ENCODE measurements around the gene TMC7.
A peak's percentile ranks its signal among the peaks of the same experiment; 100 is the strongest.

The TMC7 gene

DNA sequence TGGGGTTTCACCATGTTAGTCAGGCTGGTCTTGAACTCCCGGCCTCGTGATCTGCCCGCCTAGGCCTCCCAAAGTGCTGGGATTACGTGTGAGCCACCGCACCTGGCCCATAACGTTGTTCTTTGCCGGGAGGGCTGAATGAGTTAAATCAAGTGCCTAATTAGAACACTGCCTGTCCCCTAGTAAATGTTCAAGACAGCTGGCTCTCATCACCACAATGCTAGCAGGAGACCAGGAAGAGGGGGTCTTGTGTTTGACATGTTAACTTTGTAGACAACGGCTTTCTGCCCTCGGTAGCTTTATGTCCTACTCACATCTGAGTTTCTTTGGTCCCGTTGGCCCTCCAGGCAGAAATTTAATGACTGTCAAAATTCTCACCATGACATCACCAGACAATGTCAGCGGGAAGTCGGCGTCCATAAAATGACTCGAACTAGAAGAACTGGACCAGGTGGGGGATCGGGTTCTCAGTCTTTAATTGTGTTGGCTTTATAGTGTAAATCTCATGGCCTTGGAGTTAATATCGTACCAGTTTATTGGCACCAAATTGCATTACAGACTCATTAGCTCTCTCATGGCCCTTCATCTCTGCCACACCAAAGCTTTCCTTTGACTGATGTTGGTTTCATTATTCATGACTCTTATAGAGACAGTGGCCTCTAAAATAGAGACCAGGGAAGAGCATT, 118.6 kb downstream of the TMC7 start:
- Histone ChIP-seq H3K4me2 (no peak overlapping the region), H3K4me3 (no peak overlapping the region), H3K4me1 (peaks cover 20 to 30% (median 28%) of the 10 kb centered on the region in 10 experiments), H4K20me1 (no peaks in the 10 kb centered on the region), H3K27me3 (no peaks in the 10 kb centered on the region), H3K27ac (no peak overlapping the region), H3K9me3 (replicated peaks in 1 of 11) (peaks cover 0 to 26% (median 9%) of the 10 kb centered on the region in 11 experiments; a peak in 13 of 22 replicates), H3K36me3 (peaks cover 0 to 7% (median 0%) of the 10 kb centered on the region in 11 experiments; a peak in 2 of 22 replicates), H3K9ac (no peak overlapping the region)
- TF ChIP-seq Cebpa-rat (IDR thresholded peaks at IDR 0.05), result no peak

DNA sequence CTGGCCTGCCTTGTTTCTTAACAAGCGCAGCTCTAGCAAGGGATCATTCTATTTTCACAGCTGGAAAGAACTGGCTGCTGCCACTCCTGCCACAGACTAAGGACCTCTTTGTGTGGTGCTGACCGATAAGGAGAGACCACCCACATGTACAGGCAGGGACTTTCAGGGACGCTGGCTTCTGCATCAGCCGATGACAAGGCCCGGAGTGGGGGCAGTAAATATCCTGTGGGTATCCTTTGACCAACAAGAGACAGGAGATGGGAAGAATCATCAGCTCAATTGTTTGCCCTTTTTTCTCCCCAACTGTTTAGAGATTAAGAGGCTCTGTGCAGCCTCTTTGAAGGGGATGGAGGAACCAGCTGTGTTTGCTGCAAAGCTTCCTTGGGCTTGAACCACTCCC, 120.9 kb downstream of the TMC7 start:
- Histone ChIP-seq H3K27me3 (no peaks in the 10 kb centered on the region), H3K9me3 (replicated peaks in 1 of 11) (peaks cover 0 to 12% (median 0%) of the 10 kb centered on the region in 11 experiments; a peak in 7 of 22 replicates), H3K4me1 (peaks cover 35 to 52% (median 51%) of the 10 kb centered on the region in 10 experiments), H4K20me1 (no peaks in the 10 kb centered on the region), H3K36me3 (no peaks in the 10 kb centered on the region), H3K4me3 (no peak overlapping the region), H3K9ac (no peak overlapping the region), H3K27ac (peak overlapping the region in 1 of 11 experiments; percentile 64; a peak in 2 of 22 replicates), H3K4me2 (peak overlapping the region in 8 of 11 experiments; percentile 75 to 92 (median 89); a peak in 16 of 22 replicates)
- TF ChIP-seq Cebpa-rat (IDR thresholded peaks at IDR 0.05), result no peak

DNA sequence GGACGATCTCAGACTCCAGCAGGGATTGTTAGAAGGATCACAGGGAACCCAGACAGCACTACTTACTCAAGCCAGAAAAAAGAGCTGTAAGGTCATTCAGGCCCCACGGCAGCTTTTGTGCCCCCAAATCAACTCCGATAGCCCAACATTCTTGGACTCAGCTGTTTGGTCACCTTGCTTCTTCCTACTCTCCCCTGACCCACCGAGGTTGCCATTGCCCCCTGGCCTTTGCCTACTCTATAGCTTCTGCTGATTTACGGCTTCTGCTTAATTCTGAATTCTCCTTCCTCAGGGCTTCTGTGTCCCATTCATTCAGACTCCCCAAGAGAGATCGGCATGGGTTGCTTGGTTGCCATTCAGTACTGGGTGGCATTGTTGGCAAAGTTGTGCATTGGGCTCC, 121.4 kb downstream of the TMC7 start:
- H4K20me1 ChIP-seq, result no peaks in the 10 kb centered on the region
- H3K27ac ChIP-seq, result peak overlapping the region in 2 of 11 experiments; percentile 23 to 64; a peak in 3 of 22 replicates
- no peak overlapping the region for H3K4me3 ChIP-seq
- no peaks in the 10 kb centered on the region for H3K27me3 ChIP-seq
- 0 out of 22 replicates have a peak overlapping the region, but pooled peaks of 1 of the 11 experiments have one; percentile 19 for H3K9ac ChIP-seq
- H3K4me2 ChIP-seq, result peak overlapping the region; percentile 63 to 92 (median 83); a peak in 21 of 22 replicates
- TF ChIP-seq Cebpa-rat (IDR thresholded peaks at IDR 0.05), result no peak
- peaks cover 0 to 7% (median 0%) of the 10 kb centered on the region in 11 experiments; a peak in 7 of 22 replicates for H3K9me3 ChIP-seq (replicated peaks in 1 of 11)
- peaks cover 35 to 58% (median 56%) of the 10 kb centered on the region in 10 experiments for H3K4me1 ChIP-seq
- H3K36me3 ChIP-seq, result no peaks in the 10 kb centered on the region

DNA sequence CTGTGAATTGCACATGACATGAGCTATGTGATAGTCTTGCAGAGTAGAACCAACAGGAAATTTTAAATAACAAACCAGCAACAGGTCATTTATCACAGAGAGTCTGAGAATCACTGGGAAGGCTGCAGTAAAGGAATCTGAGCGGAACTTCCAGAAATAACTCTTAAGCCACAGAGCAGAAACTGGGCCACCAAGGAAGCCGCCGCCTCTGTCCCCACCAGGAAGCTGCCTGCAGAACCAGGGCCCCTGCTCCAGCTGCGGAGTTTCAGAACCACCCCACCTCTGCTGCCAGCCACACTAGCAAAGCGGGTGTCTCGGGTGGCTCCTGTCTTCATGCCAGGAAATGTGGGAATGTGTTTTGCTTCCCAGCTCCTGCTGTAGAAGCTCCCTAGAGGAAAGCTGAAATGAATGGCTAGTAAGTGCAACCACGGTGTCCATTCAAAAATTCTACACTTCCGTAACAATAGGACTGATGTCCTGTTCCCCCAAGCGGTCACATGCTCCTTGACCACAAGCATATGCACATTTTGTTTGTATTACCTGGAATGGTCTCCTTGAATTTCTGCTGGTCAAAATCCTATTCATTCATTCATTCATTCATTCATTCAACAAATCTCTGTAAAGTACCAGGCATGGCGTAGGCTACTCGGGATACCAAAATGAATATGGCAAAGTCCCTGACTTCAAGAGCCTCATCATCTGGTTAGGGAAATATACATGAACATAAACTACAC, 122.3 kb downstream of the TMC7 start:
- no peak for TF ChIP-seq Cebpa-rat (IDR thresholded peaks at IDR 0.05)
- Histone ChIP-seq H3K4me2 (peak overlapping the region; percentile 63 to 92 (median 83)), H4K20me1 (no peaks in the 10 kb centered on the region), H3K27me3 (no peaks in the 10 kb centered on the region), H3K4me1 (peaks cover 35 to 67% (median 56%) of the 10 kb centered on the region in 10 experiments), H3K9ac (peak overlapping the region in 8 of 11 experiments; percentile 8 to 49 (median 26); a peak in 9 of 22 replicates), H3K36me3 (no peaks in the 10 kb centered on the region), H3K9me3 (replicated peaks in 1 of 11) (no peaks in the 10 kb centered on the region), H3K27ac (peak overlapping the region in 7 of 11 experiments; percentile 23 to 75 (median 65); a peak in 13 of 22 replicates), H3K4me3 (peak overlapping the region in 2 of 10 experiments; percentile 14 to 42; a peak in 3 of 20 replicates)

DNA sequence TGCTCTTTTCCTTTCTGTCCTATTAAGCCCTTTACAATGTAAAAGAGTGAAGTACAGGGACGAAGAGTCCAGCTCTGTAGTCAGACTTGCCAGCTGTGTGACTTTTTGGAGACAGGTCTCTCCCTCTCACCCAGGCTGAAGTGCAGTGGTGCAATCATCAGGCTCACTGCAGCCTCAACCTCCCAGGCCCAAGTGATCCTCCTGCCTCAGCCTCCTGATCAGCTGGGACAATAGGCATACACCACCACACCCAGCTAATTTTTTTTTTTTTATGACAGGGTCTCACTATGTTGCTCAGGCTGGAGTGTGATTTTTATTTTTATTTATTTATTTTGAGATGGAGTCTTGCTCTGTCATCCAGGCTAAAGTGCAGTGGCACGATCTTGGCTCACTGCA, 122.9 kb downstream of the TMC7 start:
- H4K20me1 ChIP-seq, result no peaks in the 10 kb centered on the region
- no peaks in the 10 kb centered on the region for H3K9me3 ChIP-seq (replicated peaks in 1 of 11)
- H3K27me3 ChIP-seq, result no peaks in the 10 kb centered on the region
- H3K4me2 ChIP-seq, result peak overlapping the region; percentile 63 to 92 (median 83)
- H3K9ac ChIP-seq, result peak overlapping the region in 3 of 11 experiments; percentile 37 to 59 (median 51); a peak in 4 of 22 replicates
- H3K4me3 ChIP-seq, result peak overlapping the region in 1 of 10 experiments; percentile 9; a peak in 1 of 20 replicates
- peak overlapping the region in 7 of 11 experiments; percentile 23 to 75 (median 65); a peak in 12 of 22 replicates for H3K27ac ChIP-seq
- no peak for TF ChIP-seq Cebpa-rat (IDR thresholded peaks at IDR 0.05)
- H3K36me3 ChIP-seq, result no peaks in the 10 kb centered on the region
- peaks cover 35 to 70% (median 56%) of the 10 kb centered on the region in 10 experiments for H3K4me1 ChIP-seq

DNA sequence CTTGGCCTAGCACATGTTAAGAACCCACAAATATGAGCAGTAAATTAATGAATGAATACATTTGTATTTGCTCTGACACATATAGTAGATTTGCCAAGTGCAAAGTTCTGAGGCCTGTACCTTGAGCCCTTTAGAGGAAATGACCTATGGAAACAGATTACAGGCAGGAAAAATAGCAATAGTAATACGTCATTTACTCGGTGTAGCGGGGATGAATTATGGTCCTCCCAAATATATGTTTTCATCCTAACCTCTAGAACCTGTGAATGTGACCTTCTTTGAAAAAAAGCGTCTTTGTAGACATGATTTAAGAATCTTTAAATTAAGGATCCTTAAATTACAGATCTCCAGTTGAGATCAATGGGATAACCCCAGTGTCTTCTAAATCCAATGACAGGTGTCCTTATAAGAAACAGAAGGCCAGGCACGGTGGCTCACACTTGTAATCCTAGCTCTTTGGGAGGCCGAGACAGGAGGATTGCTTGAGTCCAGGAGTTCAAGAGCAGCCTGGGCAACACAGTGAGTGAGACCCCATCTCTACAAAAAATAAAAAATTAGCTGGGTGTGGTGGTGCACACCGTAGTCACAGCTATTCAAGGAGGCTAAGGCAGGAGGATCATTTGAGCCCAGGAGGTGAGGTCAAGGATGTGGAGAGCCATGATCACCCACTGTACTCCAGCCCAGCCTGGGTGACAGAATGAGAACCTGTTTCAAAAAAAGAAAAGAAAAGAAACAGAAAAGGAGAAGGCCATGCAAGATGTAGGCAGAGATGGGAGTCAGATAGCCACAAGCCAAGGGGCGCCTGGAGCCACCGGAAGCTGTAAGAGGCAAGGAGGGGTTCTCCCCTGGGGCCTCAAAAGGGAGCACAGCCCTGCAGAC, 124.9 kb downstream of the TMC7 start:
- H3K36me3 ChIP-seq, result no peaks in the 10 kb centered on the region
- TF ChIP-seq Cebpa-rat (IDR thresholded peaks at IDR 0.05), result no peak
- H3K27me3 ChIP-seq, result peaks cover 0 to 4% (median 0%) of the 10 kb centered on the region in 11 experiments; a peak in 1 of 22 replicates
- H3K4me3 ChIP-seq, result 0 out of 20 replicates have a peak overlapping the region, but pooled peaks of 1 of the 10 experiments have one; percentile 13
- peaks cover 35 to 88% (median 73%) of the 10 kb centered on the region in 10 experiments for H3K4me1 ChIP-seq
- peak overlapping the region; percentile 43 to 92 (median 83) for H3K4me2 ChIP-seq
- peak overlapping the region in 8 of 11 experiments; percentile 18 to 75 (median 64); a peak in 15 of 22 replicates for H3K27ac ChIP-seq
- H3K9ac ChIP-seq, result peak overlapping the region in 5 of 11 experiments; percentile 1 to 40 (median 23); a peak in 5 of 22 replicates
- no peaks in the 10 kb centered on the region for H3K9me3 ChIP-seq (replicated peaks in 1 of 11)
- H4K20me1 ChIP-seq, result no peaks in the 10 kb centered on the region

DNA sequence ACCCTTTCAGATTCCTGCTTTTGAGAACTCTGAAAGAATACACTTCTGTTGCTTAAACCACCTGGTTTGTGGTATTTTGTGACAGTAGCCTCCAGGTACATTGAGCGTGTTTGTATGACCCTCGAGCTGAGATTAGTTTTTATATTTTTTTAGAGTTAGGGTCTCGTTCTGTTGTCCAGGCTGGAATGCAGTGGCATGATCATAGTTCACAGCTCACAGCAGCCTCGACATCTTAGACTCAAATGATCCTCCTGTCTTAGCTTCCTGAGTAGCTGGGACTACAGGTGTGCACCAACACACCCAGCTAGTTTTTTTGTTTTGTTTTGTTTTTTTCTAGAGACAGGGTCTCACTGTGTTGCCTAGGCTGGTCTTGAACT, 125.5 kb downstream of the TMC7 start:
- TF ChIP-seq Cebpa-rat (IDR thresholded peaks at IDR 0.05), result no peak
- peaks cover 0 to 10% (median 4%) of the 10 kb centered on the region in 11 experiments; a peak in 6 of 22 replicates for H3K27me3 ChIP-seq
- no peaks in the 10 kb centered on the region for H4K20me1 ChIP-seq
- peak overlapping the region; percentile 43 to 92 (median 83) for H3K4me2 ChIP-seq
- no peaks in the 10 kb centered on the region for H3K36me3 ChIP-seq
- H3K9me3 ChIP-seq (replicated peaks in 1 of 11), result peaks cover 0 to under 1% (median 0%) of the 10 kb centered on the region in 11 experiments; a peak in 1 of 22 replicates
- H3K9ac ChIP-seq, result peak overlapping the region in 4 of 11 experiments; percentile 1 to 40 (median 26); a peak in 4 of 22 replicates
- H3K4me3 ChIP-seq, result 0 out of 20 replicates have a peak overlapping the region, but pooled peaks of 1 of the 10 experiments have one; percentile 13
- peaks cover 35 to 89% (median 74%) of the 10 kb centered on the region in 10 experiments for H3K4me1 ChIP-seq
- H3K27ac ChIP-seq, result peak overlapping the region in 7 of 11 experiments; percentile 18 to 75 (median 64); a peak in 12 of 22 replicates
